Ovary (tissue), 9 donors: ENCODE results near the gene FAM222A. TPM values are rescaled to one million over a fixed set of nuclear protein-coding genes. Genes with fewer than 3 reads are reported as not detected.
A peak's percentile ranks its signal among the peaks of the same experiment; 100 is the strongest.

Source experiments
- DNase-seq, 5 donors: peaks; one replicate each; pipeline ENCODE4 v3.0.0-alpha.2; 2019 to 2020
- H3K27ac ChIP-seq, 2 donors: fragments of 200-600 bp; one replicate each; pipeline versions ENCODE4 v1.5.1 to v1.8.0; 2019 to 2022
- H3K27me3 ChIP-seq: fragments of 200-600 bp; one replicate; pipeline ENCODE4 v1.8.0; 2022
- H3K36me3 ChIP-seq: fragments of 200-600 bp; sonication (generic); one replicate; pipeline ENCODE4 v1.5.1; 2019
- H3K4me1 ChIP-seq: one replicate; pipeline ENCODE4 v1.8.1; 2013; ENCODE audit warnings: mild to moderate bottlenecking, moderate library complexity; ENCODE audit not compliant: insufficient read depth
- H3K4me3 ChIP-seq: fragments of 200-600 bp; sonication (generic); one replicate; pipeline ENCODE4 v1.5.1; 2017
- H3K9me3 ChIP-seq, 2 donors: fragments of 200-600 bp in 1 of 2; sonication (generic) in 1 of 2; one replicate each; pipeline versions ENCODE4 v1.5.1 to v1.8.1; 2013 to 2019; ENCODE audit warnings: mild to moderate bottlenecking in 1 of 2, moderate library complexity in 1 of 2
- CTCF ChIP-seq, 3 donors: fragments of 450-650 bp in 2 of 3; fragments of 200-600 bp in 1 of 3; IDR thresholded peaks; one replicate each; pipeline versions ENCODE4 v1.5.1 to v1.8.0; 2016 to 2022; ENCODE audit warnings: antibody characterized with exemption in 3 of 3, mild to moderate bottlenecking in 1 of 3
- EP300 ChIP-seq: sonication (generic); formaldehyde crosslinking; IDR thresholded peaks from one replicate; pipeline ENCODE4 v1.6.1; 2017; ENCODE audit warnings: antibody characterized with exemption
- POLR2A ChIP-seq: fragments of 450-650 bp; IDR thresholded peaks from one replicate; pipeline ENCODE4 v1.6.1; 2017; ENCODE audit warnings: antibody characterized with exemption, mild to moderate bottlenecking, moderate library complexity
- WGBS, 3 donors: extraction: QIAGEN DNeasy Blood & Tissue Kit in 1 of 3; methylation state at CpG; one replicate each; pipeline versions ENCODE4 v1.1.5 to v1.1.7; 2013 to 2017; 5-methylcytosine and 5-hydroxymethylcytosine counted together
- intact Hi-C, 4 donors: fragments of 100-400 bp; cut with DNase I; formaldehyde crosslinking; loops; one replicate each; pipeline versions ENCODE4 v1.11.0 to v1.15.1; 2022 to 2023
- polyA plus RNA-seq, 2 donors: library from polyadenylated mRNA; stranded (reverse); fragments of 200-250 nt in 1 of 2; fragments of 350-450 nt in 1 of 2; fragmentation: Illumina TruSeq in 1 of 2; extraction: RNeasy Lipid Tissue Mini Kit (QIAGEN cat#74804) in 1 of 2; gene quantifications; one replicate each; pipeline ENCODE4 v1.2.3, GENCODE V29; 2013 to 2014
- total RNA-seq, 7 donors: library from RNA; depleted of rRNA in 2 of 7; stranded (reverse); fragments of >200 nt in 2 of 7; fragmentation: NEBNext Ultra II Directional in 3 of 7; extraction: Animal tissue kit (Norgen Biotek cat#: 25700) in 3 of 7; gene quantifications; one replicate each; pipeline versions ENCODE4 v1.1.0 to v1.2.4, GENCODE V29; 2016 to 2023
- donor health status: DM: no; HTN: no; CAD: no; lungs with moderate emphysema.
- donor health status: DM: no; HTN: no; CAD: no.
- donor health status: Bipolar disorder and iron deficiency.
- donor health status: DM: yes; HTN: yes; CAD: no.
- donor health status: DM: no; HTN: no; CAD: no.
- donor health status: DM: yes; HTN: yes; CAD: no.

Gene FAM222A
- total and polyA plus RNA-seq, 9 donors = 4.8 to 28.4 (median 13.7) TPM

DNA sequence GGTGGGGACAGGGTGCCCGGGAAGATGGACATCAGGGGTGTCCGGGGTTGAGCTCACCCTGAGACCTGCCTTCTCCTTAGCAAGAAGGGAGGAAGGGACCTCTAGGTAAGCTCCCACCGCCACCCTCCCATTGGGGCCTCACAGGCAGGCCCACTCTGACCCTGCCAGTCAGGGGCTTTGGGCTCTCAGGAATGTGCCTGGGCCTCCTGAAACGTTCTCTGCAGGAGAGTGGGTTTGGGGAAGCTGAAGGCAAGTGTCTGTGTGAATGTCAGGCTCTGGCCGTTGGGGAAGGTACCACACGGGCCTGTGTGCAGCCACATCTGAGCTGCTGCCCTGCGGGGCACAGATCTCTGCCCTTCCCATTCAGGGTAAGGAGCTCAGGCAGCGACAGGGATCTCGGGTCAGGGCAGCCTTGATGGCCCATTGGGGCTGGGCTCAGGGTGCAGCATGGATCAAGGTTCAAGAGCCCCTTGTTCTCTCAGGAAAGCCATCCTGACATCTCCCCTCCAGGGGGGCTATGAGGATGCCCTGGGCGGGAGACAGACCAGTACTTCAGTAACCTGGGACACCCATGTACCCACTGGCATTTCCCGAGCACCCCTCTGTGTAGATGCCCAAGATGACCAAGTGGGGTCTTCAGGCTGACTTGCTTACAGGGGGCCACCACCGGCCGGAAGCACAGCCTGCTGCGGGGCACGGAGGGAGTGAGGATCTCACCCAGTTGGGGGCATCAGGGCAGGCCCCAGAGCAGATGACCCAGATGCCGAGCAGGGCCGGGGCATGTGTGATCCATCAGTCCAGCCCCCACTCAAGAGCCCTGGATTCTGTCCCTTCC, 29.7 kb downstream of the FAM222A start:
- Histone ChIP-seq H3K36me3 (no peaks in the 10 kb centered on the region), H3K4me3 (no peak overlapping the region), H3K4me1 (peaks cover 9% of the 10 kb centered on the region), H3K27ac (no peak overlapping the region), H3K9me3 (no peaks in the 10 kb centered on the region), H3K27me3 (no peaks in the 10 kb centered on the region)
- intact Hi-C loops = no loop called here
- 85 to 92% (median 87%) methylated on average over 17 of the region's 17 CpGs for WGBS, 3 donors
- TF ChIP-seq POLR2A = no peak
- no peak for TF ChIP-seq CTCF (IDR thresholded peaks at IDR 0.05)
- TF ChIP-seq EP300 = no peak
- peak in 4 of 5 donors; percentile 11 to 32 (median 16) for DNase-seq

DNA sequence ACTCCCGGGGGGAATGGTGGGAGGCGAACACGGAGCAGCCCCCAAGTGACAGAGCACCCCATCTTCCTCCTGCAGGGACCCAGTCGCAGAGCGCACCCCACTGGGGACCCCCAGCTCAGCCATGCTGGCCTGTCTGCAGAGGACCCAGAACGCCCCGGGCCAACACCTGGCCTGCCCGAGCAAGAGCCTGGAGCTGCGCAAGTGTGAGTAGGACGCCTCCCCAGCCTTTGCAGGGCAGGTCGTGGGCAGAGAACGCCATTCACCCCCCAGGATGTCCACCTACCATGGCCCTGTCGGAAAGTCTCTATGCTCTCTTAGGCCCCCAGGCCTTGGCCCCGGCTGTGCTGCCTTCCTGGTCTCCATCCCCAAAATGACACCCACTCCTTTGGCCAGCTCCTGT, 30.4 kb downstream of the FAM222A start:
- Histone ChIP-seq H3K4me3 (no peak overlapping the region), H3K27me3 (no peaks in the 10 kb centered on the region), H3K4me1 (peaks cover 9% of the 10 kb centered on the region), H3K36me3 (no peaks in the 10 kb centered on the region), H3K27ac (no peak overlapping the region), H3K9me3 (no peaks in the 10 kb centered on the region)
- DNase-seq = peak in 4 of 5 donors; percentile 16 to 33 (median 20)
- WGBS, 3 donors = 94 to 96% (median 95%) methylated on average over 14 of the region's 14 CpGs
- intact Hi-C loops = no loop called here
- no peak for TF ChIP-seq POLR2A

DNA sequence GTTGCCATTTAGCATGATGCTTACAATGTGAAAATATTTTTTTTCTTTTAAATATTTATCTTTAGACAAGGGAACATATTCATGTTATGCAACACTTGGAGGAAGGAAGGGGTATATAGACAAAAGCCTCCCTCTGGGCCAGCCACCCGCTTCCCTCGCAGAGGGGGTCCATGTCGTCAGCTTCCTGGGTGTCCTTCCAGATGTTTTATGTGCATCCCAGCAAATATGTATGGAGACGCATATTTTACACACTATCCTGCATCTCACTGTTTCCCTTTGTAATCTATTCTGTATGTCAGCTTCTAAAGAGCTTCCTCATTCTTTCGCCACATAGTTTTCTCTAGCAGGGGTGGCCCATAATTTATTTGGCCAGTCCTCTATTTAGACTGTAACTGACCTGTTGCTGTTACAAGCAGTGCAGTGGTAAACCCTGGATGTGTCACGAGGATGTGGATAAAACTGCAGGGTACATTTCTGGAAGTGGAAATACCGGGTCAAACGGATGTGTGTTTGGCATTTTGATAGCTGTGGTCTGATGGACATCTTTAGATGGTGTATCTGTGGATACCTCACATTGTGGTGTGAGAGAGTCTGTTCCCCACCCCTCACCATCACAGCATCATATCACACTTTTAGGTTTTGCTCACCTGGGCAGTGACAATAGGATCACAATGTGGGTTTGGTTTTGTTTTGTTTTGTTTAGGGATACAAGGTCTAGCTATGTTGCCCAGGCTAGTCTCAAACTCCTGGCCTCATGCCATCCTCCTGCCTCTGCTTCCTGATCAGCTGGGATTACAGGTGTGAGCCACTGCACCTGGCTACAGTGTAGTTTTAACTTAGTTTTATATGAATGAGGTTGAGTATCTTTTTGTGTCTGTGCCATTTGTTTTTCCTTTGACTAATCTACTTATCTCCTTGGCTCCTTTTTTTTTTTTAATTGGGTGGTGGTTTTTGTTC, 31.6 kb downstream of the FAM222A start:
- TF ChIP-seq POLR2A (no peak), CTCF (IDR thresholded peaks at IDR 0.05) (no peak), EP300 (no peak)
- H3K27me3 ChIP-seq = no peaks in the 10 kb centered on the region
- DNase-seq = peak in 4 of 5 donors; percentile 13 to 35 (median 20)
- H3K36me3 ChIP-seq = no peaks in the 10 kb centered on the region
- no peak overlapping the region for H3K27ac ChIP-seq
- 26 to 43% (median 38%) methylated on average over 8 of the region's 8 CpGs for WGBS, 3 donors
- no peak overlapping the region for H3K4me3 ChIP-seq
- H3K4me1 ChIP-seq = peaks cover 9% of the 10 kb centered on the region
- H3K9me3 ChIP-seq = no peaks in the 10 kb centered on the region
- intact Hi-C loops = no loop called here

DNA sequence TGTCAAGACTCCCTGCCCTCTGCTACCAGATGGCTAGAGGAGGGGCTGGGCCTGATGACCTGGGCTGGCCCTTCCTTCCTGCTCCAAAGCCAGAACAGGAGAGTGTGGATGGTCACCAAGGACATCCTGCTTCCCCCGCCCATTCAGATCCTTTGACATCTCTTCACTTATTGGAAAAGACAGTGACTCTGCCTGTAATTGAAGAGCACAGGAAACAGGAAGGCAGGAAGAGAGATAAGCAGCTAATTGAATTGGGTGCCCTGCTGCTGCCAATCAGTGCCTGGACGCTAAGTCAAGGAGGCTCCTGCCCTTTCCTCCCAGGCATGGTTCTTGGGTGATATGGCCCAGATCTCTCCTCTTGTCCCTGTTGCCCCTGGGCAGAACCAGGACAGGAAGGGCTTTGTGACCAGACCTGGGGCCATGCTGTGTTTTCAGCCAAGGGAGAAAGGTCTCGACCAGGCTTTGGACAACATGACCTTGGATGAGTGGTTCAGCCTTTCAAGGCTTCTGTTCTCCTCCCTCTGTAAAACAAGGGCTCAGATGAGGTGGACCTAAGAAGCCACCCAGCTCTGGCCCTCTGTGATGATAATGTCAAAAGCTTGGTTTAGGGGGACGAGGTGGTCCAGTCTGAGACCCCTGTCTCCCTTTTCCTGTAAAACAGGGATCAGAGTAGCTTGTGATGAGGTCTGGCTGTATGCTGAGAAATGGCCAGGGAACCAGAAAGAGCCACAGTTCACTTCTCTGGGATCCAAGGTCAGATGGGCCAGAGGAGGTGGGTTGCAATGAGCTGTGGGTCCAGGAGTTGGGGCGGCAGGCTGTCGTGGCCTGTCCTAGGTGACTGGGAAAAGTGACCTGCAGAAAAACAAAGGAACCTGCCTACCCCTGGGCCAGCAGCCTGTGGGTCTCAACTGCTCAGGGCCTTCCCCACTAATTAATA, 38.8 kb downstream of the FAM222A start:
- Histone ChIP-seq H3K4me1 (no peaks in the 10 kb centered on the region), H3K4me3 (no peak overlapping the region), H3K9me3 (no peaks in the 10 kb centered on the region), H3K36me3 (no peaks in the 10 kb centered on the region), H3K27ac (no peak overlapping the region), H3K27me3 (no peaks in the 10 kb centered on the region)
- TF ChIP-seq EP300 = no peak
- TF ChIP-seq CTCF (IDR thresholded peaks at IDR 0.05) = no peak
- TF ChIP-seq POLR2A = no peak
- 90 to 93% (median 91%) methylated on average over 6 of the region's 6 CpGs for WGBS, 3 donors
- intact Hi-C loops = loop anchor here in 1 of 4 donors (10.0 kb wide), 1 partner anchor 1082 kb away; no protein-coding TSS in a partner anchor
- DNase-seq = peak in 2 of 5 donors; percentile 9 to 13
